NCI-H2171 (cell line): Measurements from ENCODE around the gene KASH5.

Experiments used
- DNase-seq: peaks from one replicate; lab custom pipeline; 2025; lab: John Stamatoyannopoulos, UW

KASH5 gene, protein sequence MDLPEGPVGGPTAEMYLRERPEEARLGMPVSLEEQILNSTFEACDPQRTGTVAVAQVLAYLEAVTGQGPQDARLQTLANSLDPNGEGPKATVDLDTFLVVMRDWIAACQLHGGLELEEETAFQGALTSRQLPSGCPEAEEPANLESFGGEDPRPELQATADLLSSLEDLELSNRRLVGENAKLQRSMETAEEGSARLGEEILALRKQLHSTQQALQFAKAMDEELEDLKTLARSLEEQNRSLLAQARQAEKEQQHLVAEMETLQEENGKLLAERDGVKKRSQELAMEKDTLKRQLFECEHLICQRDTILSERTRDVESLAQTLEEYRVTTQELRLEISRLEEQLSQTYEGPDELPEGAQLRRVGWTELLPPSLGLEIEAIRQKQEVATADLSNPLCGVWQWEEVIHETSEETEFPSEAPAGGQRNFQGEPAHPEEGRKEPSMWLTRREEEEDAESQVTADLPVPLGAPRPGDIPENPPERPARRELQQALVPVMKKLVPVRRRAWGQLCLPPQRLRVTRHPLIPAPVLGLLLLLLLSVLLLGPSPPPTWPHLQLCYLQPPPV

DNA sequence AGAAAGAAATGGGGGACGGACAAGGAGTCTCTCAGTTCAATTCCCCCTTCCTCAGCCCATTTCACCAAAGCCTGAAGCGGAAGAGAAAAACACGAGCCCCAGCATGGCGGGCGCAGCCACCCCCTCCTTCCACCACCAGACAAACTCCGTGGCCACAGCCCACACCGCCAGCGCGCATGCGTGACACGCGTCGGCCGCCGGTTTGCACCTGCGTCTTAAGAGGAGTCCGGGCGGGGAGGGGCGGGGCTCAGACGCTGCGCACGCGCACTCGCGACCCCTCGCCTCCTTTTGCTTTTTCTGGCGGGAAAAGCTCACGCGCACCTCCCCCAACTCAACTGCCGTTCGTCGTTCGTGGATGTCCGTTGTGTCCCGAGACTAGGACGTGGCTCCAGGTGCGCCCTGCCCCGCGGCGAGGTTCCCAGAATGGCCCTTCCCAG, at the start of gene KASH5:
Gene KASH5 (plus strand): TSS at position 314 of the 437 bp plus-strand sequence. CDS start 2,635 bp downstream, outside the sequence.
- no peak for DNase-seq

DNA sequence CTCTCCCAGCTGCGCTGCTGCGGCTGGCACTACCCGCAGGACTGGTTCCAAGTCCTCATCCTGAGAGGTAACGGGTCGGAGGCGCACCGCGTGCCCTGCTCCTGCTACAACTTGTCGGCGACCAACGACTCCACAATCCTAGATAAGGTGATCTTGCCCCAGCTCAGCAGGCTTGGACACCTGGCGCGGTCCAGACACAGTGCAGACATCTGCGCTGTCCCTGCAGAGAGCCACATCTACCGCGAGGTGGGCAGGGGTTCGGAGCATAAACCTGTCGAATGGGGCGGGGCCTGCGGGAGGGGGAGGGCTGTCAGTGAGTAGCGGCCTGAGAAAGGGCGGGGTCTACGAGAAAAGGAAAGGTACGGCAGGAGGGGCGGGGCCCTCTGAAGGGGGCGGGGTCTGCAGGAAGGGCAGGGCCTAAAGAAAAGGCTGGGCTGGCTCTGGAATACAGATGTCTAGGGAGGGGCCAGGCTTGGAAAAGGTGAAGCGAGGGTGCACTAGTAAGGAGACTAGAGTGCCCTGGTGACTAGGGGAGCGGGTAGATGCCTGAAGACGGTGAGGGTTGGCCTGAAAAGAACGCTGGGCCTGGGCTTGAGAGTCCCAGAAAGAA, 49.3 kb upstream of the KASH5 start:
- DNase-seq = no peak

DNA sequence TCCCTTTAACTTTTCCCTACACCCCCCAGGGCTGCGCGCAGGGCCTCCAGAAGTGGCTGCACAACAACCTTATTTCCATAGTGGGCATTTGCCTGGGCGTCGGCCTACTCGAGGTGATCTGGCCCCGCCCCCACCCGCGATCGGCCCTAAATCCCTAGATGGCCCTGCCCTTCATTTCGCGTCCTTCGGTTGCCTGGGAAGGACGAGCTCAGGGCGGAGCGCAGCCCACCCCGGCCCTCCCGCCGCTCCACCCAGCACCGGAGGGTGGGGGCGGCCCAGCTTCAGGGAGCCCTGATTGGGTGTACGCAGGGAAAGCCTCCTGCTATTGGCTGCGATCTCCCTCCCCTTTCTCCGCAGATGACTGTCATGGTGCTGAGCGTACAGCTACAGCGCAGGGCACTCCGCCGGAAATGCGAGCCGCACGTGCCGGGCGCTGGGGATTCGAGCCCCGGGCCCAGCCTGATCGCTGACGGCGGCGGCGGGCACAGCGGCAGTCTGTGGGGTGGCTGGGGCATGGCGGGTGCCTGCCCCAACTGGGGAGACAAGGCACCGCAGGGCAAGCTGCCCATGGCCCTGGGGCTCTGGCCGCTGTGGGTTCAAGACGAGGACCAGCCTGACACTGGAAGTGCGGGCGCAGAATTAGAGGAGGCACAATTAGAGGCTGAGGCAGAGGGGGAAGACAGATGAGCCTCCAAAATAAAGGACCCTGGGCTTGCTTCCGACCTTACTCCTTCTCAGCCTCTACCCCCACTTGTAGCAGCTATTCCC, 48.6 kb upstream of the KASH5 start:
- peak; percentile 65 for DNase-seq

DNA sequence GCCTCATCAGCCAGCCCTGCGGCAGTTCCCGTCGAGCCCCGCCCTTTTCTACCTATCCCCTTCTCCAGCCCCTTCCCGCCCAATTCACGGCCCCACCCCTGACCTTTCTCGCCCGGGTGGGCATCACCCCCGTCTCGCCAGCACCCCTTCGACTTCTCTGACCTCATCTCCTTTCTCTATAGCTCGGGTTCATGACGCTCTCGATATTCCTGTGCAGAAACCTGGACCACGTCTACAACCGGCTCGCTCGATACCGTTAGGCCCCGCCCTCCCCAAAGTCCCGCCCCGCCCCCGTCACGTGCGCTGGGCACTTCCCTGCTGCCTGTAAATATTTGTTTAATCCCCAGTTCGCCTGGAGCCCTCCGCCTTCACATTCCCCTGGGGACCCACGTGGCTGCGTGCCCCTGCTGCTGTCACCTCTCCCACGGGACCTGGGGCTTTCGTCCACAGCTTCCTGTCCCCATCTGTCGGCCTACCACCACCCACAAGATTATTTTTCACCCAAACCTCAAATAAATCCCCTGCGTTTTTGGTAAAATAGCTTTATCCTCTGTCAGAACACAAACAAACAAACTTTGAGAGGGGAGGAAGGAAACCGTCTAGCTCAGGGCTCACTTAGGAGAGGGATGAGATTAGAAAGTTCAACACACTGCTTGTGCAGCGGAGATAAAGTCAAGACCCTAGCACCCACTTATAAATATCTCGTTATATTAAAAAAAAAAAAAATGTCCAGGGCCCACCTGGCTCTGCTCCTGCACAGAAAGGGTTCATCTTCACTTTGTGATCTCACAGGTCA, 47.8 kb upstream of the KASH5 start:
- DNase-seq = peak; percentile 94

DNA sequence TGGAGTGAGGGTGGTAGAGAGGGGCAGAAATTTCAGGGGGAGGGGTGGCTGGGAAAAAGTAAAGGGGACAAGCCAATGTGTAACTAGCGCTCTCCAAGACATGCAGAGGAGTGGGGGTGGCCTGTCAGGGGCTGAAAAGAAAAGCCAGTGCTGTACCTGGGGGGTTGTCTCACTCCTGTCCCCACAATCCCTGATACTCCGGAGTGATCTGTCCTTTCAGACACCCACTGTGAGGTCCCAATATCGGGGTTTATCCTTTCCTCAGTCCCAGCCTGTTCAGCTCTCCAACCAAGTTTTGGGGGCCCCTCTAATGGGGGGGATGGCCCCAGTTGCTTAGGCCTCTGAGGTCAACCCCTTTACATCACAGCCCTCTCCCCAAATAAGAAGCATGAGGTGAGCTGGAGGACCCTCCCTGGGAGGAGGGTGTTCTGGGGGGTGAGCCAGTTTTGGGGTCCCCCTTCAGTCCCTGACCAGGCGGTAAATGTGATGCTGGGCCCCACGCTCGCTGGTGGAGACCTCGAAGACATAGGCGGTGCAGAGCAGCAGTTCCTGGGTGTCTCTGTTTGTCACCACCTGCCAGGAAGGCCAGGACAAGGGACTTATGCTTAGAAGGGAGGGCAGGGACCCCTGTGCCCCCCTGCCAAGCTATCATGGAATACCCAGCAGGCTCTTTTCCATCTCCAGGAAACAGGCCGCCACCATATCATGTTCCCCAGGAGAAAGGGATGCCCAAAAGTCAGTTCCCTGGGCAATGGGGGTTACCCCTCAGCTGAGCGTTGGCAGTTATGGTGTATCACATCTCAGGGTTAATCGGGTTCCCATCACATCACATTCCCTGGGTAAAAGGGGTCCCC, 47.0 kb upstream of the KASH5 start:
- DNase-seq = no peak

DNA sequence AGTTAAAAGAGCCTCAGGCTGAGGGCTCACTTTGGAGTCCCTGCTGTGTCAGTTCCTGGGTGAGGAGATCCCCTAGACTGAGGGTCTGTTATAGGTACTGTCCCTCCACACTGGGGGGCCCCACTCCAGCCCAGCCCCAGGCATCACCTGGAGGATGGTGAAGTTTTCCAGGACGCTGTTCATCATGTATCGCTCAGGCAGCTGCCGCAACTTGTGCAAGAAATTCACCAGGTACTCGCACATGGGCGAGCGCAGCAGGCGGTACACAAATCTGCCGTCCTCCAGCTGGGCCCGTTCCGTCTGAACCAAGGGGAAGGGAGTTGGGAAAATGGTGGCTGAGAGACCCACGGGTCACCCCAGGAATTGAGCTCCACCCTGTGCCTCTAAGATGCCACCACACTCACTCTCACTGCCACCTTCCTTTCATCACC, 45.7 kb upstream of the KASH5 start:
- DNase-seq = no peak

DNA sequence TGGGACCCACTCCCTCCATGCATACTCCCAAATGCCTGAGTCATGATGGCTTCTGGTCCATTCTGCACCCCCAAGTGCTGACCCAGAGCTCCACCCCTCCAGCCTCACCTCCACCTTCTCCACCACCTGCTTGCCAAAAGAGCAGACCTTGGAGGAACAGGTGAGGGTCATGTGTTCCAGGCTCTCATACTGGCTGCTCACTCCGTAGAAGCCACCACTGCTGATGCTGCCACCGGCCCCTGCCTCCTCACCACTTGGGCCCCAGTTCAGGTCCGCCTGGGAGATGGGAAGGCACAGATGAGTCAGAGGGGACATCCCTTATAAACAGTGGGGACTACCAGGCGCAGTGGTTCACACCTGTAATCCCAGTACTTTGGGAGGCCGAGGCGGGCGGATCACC, 44.9 kb upstream of the KASH5 start:
- no peak for DNase-seq

DNA sequence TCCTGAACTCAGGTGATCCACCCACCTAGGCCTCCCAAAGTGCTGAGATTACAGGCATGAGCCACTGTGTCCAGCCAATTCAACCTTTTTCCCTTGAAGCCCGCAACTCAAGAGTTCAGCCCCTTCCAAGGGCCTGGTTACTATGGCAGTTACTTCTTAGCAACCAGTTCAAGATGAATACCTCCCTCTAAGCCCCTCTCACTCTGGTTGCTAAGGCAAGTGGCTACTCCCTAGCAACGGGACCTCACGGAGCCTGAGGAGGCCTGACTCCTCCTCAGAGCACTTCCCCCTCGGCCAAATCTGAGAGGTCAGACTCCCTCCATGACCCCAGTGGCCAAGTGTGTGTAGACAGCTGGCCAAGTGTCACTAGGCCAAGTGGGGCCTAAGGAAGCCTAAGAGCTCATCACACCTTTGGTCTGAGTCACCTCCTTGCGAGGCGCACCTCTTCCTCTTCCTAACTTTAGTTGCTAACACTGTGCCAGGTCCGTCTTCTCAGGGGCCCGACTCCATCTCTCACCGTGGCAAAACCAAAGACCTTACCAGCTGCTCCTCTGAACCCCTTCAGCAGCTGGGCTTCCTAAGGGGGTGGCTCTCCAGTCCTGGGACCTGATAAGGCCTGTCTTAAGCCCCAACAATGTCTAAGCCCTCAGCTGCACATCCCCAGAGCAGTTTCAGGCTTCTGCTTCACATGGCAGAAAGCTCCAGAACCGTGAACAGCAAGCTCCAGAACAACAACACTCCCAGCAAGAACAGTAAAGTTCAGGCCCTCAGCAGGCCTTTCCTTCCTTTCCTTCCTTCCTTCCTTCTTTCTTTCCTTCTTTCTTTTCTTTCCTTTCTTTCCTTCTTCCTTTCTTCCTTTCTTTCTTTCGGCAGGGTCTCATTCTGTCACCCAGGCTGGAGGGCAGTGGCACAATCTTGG, 43.3 kb upstream of the KASH5 start:
- DNase-seq = no peak

DNA sequence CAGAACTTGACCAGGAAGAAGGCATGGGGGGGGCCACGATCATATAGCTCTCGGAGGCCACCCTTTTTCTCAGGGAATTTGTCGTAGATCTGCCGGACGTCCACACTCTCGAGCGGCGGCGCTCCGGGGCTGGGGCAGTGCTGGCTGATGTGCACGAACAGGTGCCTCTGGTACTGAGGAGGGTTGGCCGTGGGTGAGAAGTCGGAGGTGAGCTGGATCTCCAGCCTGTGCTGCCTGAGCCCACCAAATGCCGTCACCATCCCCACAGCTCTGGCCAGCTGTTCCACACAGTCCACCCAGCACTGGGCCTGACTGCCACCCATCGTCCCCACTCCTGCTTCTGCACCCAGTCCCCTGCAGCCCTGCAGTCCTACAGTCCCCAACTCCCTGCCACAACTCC, 40.9 kb upstream of the KASH5 start:
- no peak for DNase-seq

DNA sequence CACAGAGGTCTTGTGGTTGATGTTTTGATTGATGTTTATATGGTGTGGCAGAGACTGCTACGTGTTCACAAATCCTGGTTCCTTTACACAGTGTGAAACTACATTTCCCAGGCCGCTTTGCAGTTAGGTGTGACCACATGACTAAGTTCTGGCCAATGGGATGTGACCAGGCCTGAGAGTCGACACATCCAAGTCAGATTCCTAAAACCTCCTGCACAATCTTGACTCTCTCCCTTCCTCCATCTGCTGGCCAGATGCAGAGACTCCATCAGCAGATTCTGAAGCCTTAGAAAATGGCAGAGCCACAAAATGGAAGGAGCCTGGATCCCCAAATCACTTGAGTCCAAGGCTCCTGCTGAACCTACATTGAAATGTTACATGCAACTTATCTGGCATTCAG, 40.2 kb upstream of the KASH5 start:
- peak; percentile 48 for DNase-seq

DNA sequence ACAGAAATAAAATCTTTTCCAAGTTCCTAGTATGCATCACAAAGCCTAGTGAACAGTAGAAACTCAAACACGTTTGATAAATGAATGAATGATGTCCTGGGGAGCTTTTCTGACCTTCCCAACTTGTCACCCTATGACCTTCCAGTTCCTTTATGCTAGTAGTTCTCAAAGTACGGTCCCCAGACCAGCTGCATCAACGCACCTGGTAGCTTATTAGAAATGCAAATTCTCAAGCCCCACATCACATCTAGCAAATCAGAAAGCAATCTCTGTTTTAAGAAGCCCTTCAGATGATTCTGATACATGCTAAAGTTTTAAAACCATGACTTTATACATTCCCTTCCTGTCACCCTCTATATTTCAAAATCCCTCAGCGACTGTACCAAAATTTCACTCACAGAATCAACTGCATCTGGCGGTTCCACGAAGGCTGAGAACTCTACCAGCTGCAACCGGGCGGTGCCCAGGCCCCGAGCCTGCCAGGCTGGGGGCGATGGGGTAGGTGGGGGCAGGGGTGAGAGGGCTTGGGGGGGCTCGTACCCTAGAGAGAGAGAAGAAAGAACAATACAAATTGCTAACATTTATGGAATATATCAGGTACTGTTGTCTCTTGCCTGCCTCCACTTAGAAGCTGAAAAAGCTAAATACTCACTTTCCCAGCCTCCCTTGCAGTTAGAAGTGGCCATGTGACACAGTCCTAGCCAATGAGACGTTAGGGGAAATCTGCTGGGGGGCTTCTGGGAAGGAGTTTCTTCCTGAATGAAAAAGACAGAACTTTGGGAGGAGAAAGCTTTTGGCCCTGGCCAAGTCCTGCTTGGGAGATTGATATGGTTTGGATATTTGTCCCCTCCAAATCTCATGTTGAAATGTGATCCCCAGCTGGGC, 39.5 kb upstream of the KASH5 start:
- no peak for DNase-seq

DNA sequence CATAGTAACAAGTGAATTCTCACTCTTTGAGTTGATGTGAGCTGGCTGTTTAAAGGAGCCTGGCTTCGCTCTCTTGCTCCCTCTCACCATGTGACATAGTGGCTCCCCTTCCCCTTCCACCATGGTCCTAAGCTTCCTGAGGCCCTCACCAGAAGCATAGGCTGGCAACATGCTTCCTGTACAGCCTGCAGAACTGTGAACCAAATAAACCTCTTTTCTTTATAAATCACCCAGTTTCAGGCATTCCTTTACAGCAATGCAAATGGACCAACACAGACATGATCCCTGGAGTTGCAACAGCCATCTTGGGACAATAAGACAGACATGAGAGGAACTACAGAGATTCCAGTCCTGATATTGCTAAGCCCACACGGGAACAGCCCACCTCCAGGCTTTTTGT, 38.5 kb upstream of the KASH5 start:
- no peak for DNase-seq

DNA sequence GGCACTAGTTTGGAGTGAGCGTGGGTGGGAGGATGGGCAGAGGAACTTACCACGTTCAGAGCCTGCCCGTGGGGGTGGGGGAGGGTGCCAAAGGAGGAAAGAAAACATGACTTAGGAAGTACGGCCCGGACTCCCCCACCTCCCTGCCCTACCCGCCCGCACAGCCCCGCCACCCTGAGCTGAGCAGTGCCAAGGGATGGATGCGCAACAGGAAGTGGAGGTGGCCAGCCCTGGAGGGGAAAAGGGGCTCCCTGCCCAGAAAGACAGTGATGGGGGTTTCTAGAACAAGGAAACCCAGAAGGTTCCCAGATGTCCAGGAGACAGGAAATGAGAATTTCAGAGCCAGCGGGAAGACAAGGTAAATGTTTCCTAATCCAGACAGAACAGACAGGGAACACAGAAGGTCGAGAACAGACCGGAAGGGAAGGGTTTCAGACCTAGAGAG, 32.1 kb upstream of the KASH5 start:
- no peak for DNase-seq

DNA sequence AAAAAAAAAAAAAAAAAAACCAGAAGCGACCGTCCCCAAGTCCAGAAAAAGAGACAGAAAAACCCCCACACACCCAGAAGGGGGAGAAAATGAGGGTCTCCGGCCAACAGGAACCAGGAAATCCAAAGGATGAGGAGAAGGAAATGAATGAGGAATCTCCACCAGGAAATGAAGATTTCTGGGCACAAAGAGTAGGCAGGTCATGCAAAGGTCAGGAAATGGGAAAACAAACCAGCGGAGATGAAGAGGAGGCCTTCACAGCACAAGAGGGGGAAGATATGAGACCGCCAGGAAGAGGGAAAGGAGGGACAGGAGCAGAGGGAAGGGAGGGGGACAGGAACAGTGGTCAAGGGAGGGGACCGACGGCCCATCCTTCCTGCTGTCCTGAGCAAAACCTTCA, 31.7 kb upstream of the KASH5 start:
- DNase-seq = no peak

DNA sequence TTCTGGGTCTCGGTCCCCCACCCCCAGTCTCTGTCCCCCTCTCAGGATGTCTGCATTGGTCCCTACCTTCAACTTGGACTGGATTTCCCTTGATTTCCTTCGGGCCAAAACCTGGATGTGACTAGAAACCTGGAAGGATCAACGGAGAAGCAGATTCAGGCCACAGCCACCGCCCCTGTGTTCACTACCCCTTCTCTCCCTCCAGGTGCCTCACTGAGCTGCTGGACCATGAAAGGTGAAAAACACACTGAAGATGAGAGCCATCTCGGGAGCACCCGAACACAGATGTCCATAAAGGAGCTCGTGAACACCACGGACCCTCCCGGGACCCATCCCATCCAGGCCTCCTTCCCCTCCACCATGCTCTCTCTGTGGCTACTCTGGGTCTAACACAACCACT, 30.9 kb upstream of the KASH5 start:
- no peak for DNase-seq

DNA sequence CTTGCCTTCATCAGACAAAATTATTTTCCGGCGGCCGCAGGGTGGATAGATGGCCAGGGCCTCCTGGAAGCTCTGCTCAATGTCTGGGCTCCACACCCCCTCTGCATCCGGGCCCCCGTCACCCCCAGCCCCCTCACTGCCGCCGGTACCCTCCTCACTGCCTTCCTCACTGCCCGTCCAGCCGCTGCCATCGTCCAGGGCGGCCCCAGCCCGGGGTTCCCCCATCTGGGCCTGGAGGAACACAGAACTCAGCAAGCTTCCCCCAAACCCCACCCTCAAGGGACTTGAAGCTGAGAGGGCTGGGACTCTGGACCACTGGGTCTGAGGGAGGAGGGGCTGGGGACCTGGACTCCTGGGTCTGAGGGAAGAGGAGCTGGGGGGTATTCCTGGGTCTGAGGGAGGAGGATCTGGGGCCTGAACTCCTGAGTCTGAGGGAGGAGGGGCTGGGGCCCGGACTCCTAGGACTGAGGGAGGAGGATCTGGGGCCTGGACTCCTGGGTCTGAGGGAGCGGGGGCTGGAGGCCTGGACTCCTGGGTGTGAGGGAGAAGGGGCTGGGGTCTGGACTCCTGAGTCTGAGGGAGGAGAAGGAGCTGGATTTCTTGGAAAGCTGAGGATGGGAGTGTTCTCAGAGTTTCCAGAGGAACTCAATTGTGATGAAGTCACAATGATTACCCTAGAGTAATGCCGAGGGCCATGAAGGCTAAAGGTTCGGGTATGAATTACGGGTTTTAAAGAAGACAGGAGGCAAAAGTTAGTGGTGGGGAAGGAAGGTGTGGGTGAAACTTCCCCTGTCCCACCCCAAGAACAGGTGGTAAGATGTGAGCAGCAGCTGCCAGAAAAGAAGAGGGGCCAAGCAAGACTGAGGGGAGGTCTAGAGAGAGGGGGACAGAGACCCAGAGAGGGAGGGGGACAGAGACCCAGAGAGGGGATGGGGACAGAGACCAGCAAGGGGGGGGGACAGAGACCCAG, 27.9 kb upstream of the KASH5 start:
- DNase-seq = no peak

DNA sequence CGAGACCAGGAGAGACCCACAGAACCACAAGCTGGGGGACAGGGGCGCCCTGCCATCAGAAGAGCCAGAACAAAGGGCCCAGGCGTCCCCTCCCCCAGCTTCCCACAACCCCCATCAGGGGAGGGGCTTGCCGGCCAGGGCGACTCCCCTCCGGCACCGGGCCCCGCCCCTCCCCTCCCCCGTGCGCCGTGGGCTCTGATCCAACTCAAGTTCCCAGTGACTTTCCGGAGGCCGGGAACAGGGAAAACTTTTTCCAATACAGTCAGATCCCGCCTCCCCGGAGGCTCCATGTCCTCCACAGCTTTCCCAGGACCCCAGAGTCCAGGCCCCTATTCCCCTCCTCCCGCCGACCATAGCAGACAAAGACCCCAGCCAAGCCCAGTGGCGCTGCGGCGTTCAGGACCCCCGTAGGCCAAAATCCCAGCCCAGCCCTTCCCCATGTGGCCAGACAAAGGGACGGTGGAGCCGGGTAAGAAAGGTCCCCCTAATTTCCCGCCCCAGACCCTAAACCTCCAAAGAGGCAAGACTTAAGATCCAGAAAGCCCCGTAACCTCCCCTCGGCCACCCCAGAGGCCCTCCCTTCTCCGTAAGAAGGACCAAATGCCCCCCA, 26.5 kb upstream of the KASH5 start:
- no peak for DNase-seq
